B cell (primary cell): Measurements from ENCODE around the gene DENR. TPM values are rescaled to one million over a fixed set of nuclear protein-coding genes. Genes with fewer than 3 reads are reported as not detected.

Source experiments
- ATAC-seq: fragments of 200-7000 bp; cut with Tn5 transposase; one replicate; pipeline ENCODE4 v1.10.0; 2021; ENCODE audit warnings: low read depth, mild to moderate bottlenecking, moderate number of reproducible peaks, moderate library complexity
- CTCF ChIA-PET: fragments of 350-600 bp; sonication (Branson Sonifier 250); formaldehyde crosslinking; loops from one replicate; lab custom pipeline; 2021; ENCODE audit warnings: antibody characterized with exemption, inconsistent platforms; lab: Charles Lee
- POLR2A ChIA-PET: fragments of 350-600 bp; sonication (Branson Sonifier 250); formaldehyde crosslinking; loops from one replicate; lab custom pipeline; 2021; ENCODE audit warnings: antibody characterized with exemption; lab: Charles Lee
- DNase-seq: peaks from one replicate; pipeline ENCODE4 v3.0.0; 2013
- H2AFZ ChIP-seq: 2 replicates; pipeline ENCODE4 v1.6.1; 2012; ENCODE audit warnings: mild to moderate bottlenecking, low read depth, low read length; ENCODE audit not compliant: insufficient read depth, poor library complexity, severe bottlenecking
- H3K27ac ChIP-seq, 2 donors: 1 replicate in 1 of 2; 2 replicates in 1 of 2; pipeline ENCODE4 v1.5.1; 2012 to 2013; ENCODE audit warnings: low read length in 2 of 2, mild to moderate bottlenecking in 2 of 2, moderate library complexity in 1 of 2
- H3K27me3 ChIP-seq, 4 experiments: fragments of 200-600 bp in 1 of 4; sonication (generic) in 1 of 4; replicated peaks in 1 of 4; 1 replicate in 2 of 4; 2 replicates in 2 of 4; pipeline versions ENCODE4 v1.6.1 to v1.7.0; 2013 to 2016; ENCODE audit warnings: low read length in 3 of 4, mild to moderate bottlenecking in 2 of 4, mixed read lengths in 1 of 4, moderate library complexity in 1 of 4; ENCODE audit not compliant: insufficient read depth in 4 of 4, control insufficient read depth in 3 of 4; ENCODE audit errors: control extremely low read depth in 1 of 4
- H3K36me3 ChIP-seq, 2 experiments: replicated peaks in 1 of 2; 1 replicate in 1 of 2; 2 replicates in 1 of 2; pipeline versions ENCODE4 v1.6.1 to v1.7.1; 2013; ENCODE audit warnings: low read length in 1 of 2; ENCODE audit not compliant: insufficient read depth in 2 of 2, control insufficient read depth in 1 of 2; ENCODE audit errors: control extremely low read depth in 1 of 2, extremely low read depth in 1 of 2
- H3K4me1 ChIP-seq, 2 donors: fragments of 200-600 bp in 1 of 2; sonication (generic) in 1 of 2; 1 replicate in 1 of 2; 2 replicates in 1 of 2; pipeline versions ENCODE4 v1.5.1 to v1.6.1; 2013 to 2017; ENCODE audit warnings: low read length in 2 of 2; ENCODE audit not compliant: control insufficient read depth in 2 of 2, insufficient read depth in 2 of 2
- H3K4me2 ChIP-seq: replicated peaks from 2 replicates; pipeline ENCODE3; 2012; ENCODE audit warnings: mild to moderate bottlenecking, low read depth, low read length; ENCODE audit not compliant: poor library complexity, severe bottlenecking
- H3K4me3 ChIP-seq, 5 experiments: fragments of 200-600 bp in 1 of 5; sonication (generic) in 1 of 5; 1 replicate in 3 of 5; 2 replicates in 2 of 5; pipeline versions ENCODE4 v1.5.1 to v1.7.0; 2011 to 2016; ENCODE audit warnings: low read length in 4 of 5, mild to moderate bottlenecking in 4 of 5, low read depth in 2 of 5, control low read depth in 1 of 5, moderate library complexity in 1 of 5; ENCODE audit not compliant: insufficient read depth in 1 of 5; ENCODE audit errors: control extremely low read depth in 1 of 5, extremely low read depth in 1 of 5
- H3K79me2 ChIP-seq: fragments of 200-600 bp; sonication (generic); one replicate; pipeline ENCODE4 v1.6.0; 2016; ENCODE audit warnings: low read length; ENCODE audit not compliant: control insufficient read depth, insufficient read depth
- H3K9ac ChIP-seq: fragments of 200-600 bp; sonication (generic); 2 replicates; pipeline ENCODE4 v1.6.1; 2017; ENCODE audit warnings: mild to moderate bottlenecking, low read length, moderate library complexity
- H3K9me3 ChIP-seq, 3 donors: one replicate each; pipeline versions ENCODE4 v1.6.1 to v1.7.1; 2013; ENCODE audit warnings: low read length in 2 of 3; ENCODE audit not compliant: control insufficient read depth in 2 of 3, insufficient read depth in 1 of 3; ENCODE audit errors: control extremely low read depth in 1 of 3
- H4K20me1 ChIP-seq: 2 replicates; pipeline ENCODE4 v1.6.0; 2012; ENCODE audit warnings: mild to moderate bottlenecking, low read length; ENCODE audit not compliant: insufficient read depth, control insufficient read depth, poor library complexity, severe bottlenecking
- H3K27ac Mint-ChIP-seq: one replicate; pipeline ENCODE4 v1.8.0; 2021; ENCODE audit warnings: mixed read lengths
- H3K27me3 Mint-ChIP-seq: one replicate; pipeline ENCODE4 v1.8.0; 2021; ENCODE audit warnings: mixed read lengths
- H3K4me1 Mint-ChIP-seq: one replicate; pipeline ENCODE4 v1.8.0; 2021; ENCODE audit warnings: mixed read lengths
- H3K4me3 Mint-ChIP-seq: one replicate; pipeline ENCODE4 v1.8.0; 2021; ENCODE audit warnings: mixed read lengths
- H3K9me3 Mint-ChIP-seq: one replicate; pipeline ENCODE4 v1.8.0; 2022; ENCODE audit warnings: mixed read lengths; ENCODE audit not compliant: insufficient read depth
- EZH2 ChIP-seq: IDR thresholded peaks from 2 replicates; pipeline ENCODE4 v1.6.1; 2012; ENCODE audit warnings: borderline replicate concordance, low read depth, mild to moderate bottlenecking, moderate library complexity, low read length; ENCODE audit not compliant: insufficient read depth, poor library complexity, severe bottlenecking
- whole genome bisulfite sequencing: methylation state at CpG from one replicate; pipeline ENCODE4 v1.1.5; 2013; ENCODE audit warnings: missing lambda C conversion rate; ENCODE audit not compliant: insufficient coverage; 5-methylcytosine and 5-hydroxymethylcytosine counted together
- intact Hi-C: fragments of 100-400 bp; cut with micrococcal nuclease; formaldehyde crosslinking; loops from one replicate; pipeline ENCODE4 v1.10.0; 2022
- polyA plus RNA-seq: library from polyadenylated mRNA; depleted of rRNA; stranded (reverse); fragments of >200 nt; gene quantifications from 2 replicates; pipeline ENCODE4 v1.2.3, GENCODE V29; 2012
- small RNA-seq: library from RNA; depleted of rRNA; stranded (forward); fragments of <200 nt; gene quantifications from one replicate; pipeline ENCODE3, GENCODE V24; 2012; ENCODE audit warnings: low replicate concordance, low read depth; ENCODE audit not compliant: insufficient read length
- total RNA-seq, 2 donors: library from RNA; stranded (reverse); fragments of 120-200 nt in 1 of 2; gene quantifications; 1 replicate in 1 of 2; 2 replicates in 1 of 2; pipeline versions ENCODE4 v1.2.3 to v1.2.4, GENCODE V29; 2013 to 2022
- TF ChIP-seq, protein P1 (sequence below): fragments of 200-600 bp; IDR thresholded peaks from one replicate; pipeline ENCODE4 v1.8.0; 2022; ENCODE audit warnings: antibody characterized with exemption, mild to moderate bottlenecking

DENR gene
- total and polyA plus RNA-seq, 2 donors (not counting 1 experiment from before 2014, with no cell fraction given), result 14.0 to 54.5 TPM

DNA sequence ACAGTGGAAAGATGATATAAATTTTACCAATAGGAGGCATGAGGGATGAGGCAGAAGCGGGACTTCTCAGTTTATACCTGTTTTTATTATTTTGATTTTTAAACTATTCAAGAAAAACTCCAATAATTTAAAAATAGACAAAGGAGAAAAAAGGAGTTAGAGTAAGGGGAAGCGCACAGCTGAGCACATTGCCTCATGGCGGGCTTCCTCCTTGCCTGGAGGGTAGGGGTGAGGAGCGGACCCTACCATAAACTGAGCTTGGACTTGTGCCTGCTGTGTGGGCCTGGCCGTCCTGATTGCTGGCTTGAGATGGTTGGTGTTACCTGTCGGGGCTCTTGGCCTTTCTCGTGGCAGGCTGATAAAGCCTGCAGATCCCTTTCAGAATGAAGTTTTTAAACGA is 67.5 kb downstream of the DENR start:
- DNase-seq, result no peak
- H3K4me1 ChIP-seq, result peaks cover 46 to 52% of the 10 kb centered on the region in 2 donors
- no peak overlapping the region for H3K9ac ChIP-seq
- H3K79me2 ChIP-seq, result no peaks in the 10 kb centered on the region
- CTCF ChIA-PET, result interaction anchor here (0.6 kb wide), 1 partner anchor 88 kb away, joined by 3 read pairs; no protein-coding TSS in a partner anchor
- peak overlapping the region; percentile 70 for H3K4me2 ChIP-seq
- Mint-ChIP-seq H3K27me3 (no peaks in the 10 kb centered on the region), H3K9me3 (no peaks in the 10 kb centered on the region), H3K27ac (peak overlapping the region; percentile 90), H3K4me3 (peak overlapping the region; percentile 88), H3K4me1 (peaks cover 51% of the 10 kb centered on the region)
- TF ChIP-seq EZH2, result no peak
- TF ChIP-seq, protein P1, sequence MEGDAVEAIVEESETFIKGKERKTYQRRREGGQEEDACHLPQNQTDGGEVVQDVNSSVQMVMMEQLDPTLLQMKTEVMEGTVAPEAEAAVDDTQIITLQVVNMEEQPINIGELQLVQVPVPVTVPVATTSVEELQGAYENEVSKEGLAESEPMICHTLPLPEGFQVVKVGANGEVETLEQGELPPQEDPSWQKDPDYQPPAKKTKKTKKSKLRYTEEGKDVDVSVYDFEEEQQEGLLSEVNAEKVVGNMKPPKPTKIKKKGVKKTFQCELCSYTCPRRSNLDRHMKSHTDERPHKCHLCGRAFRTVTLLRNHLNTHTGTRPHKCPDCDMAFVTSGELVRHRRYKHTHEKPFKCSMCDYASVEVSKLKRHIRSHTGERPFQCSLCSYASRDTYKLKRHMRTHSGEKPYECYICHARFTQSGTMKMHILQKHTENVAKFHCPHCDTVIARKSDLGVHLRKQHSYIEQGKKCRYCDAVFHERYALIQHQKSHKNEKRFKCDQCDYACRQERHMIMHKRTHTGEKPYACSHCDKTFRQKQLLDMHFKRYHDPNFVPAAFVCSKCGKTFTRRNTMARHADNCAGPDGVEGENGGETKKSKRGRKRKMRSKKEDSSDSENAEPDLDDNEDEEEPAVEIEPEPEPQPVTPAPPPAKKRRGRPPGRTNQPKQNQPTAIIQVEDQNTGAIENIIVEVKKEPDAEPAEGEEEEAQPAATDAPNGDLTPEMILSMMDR, result no peak
- no peaks in the 10 kb centered on the region for H3K36me3 ChIP-seq
- POLR2A ChIA-PET, result interaction anchor here (0.7 to 2.0 kb wide), 4 partner anchors 16 to 300 kb away, joined by 3 to 11 read pairs (median 6); no protein-coding TSS in a partner anchor
- H4K20me1 ChIP-seq, result no peaks in the 10 kb centered on the region
- H3K27ac ChIP-seq, result peak overlapping the region; percentile 83 to 84
- H3K4me3 ChIP-seq, result no peak overlapping the region
- WGBS, result 85% methylated on average over 6 of the region's 8 CpGs
- ATAC-seq, result no peak
- H2AFZ ChIP-seq, result no peak overlapping the region
- no peaks in the 10 kb centered on the region for H3K27me3 ChIP-seq
- intact Hi-C loops, result loop anchor here (1.0 kb wide), 1 partner anchor 14 kb away; no protein-coding TSS in a partner anchor
- no peaks in the 10 kb centered on the region for H3K9me3 ChIP-seq

Small RNA genes lying within 50 kb of the gene (small RNA-seq; reads per million reads assigned to genes)
- gene AC026333.2 (not detected), gene RF00019 (not detected)

Other genes with a start within 250 kb of the DENR start
- 151 and 155 TPM in 2 replicates for gene RSRC2, start 225.9 kb upstream of the DENR start, total RNA-seq
- gene RSRC2, start 225.9 kb upstream of the DENR start, polyA plus RNA-seq, result 56.2 and 205 TPM in 2 replicates
- 49.0 and 52.4 TPM in 2 replicates for gene KNTC1, start 225.6 kb upstream of the DENR start, total RNA-seq
- gene KNTC1, start 225.6 kb upstream of the DENR start, polyA plus RNA-seq, result 27.1 and 35.5 TPM in 2 replicates
- not detected in 2 replicates for gene HCAR2, start 49.5 kb upstream of the DENR start, total RNA-seq
- 0.35 and 0.82 TPM in 2 replicates for gene HCAR2, start 49.5 kb upstream of the DENR start, polyA plus RNA-seq
- gene HCAR3, start 36.0 kb upstream of the DENR start, total RNA-seq, result 0.12 TPM in 1 of 2 replicates, not detected in the other
- gene HCAR3, start 36.0 kb upstream of the DENR start, polyA plus RNA-seq, result 0.59 and 1.2 TPM in 2 replicates
- gene HCAR1, start 22.0 kb upstream of the DENR start, total RNA-seq, result not detected in 2 replicates
- 0.06 and 0.09 TPM in 2 replicates for gene HCAR1, start 22.0 kb upstream of the DENR start, polyA plus RNA-seq
- 4.2 and 5.4 TPM in 2 replicates for gene CCDC62, start 21.7 kb downstream of the DENR start, total RNA-seq
- gene CCDC62, start 21.7 kb downstream of the DENR start, polyA plus RNA-seq, result 1.5 and 2.1 TPM in 2 replicates
- gene HIP1R, start 82.6 kb downstream of the DENR start, total RNA-seq, result 390 and 411 TPM in 2 replicates
- 289 and 411 TPM in 2 replicates for gene HIP1R, start 82.6 kb downstream of the DENR start, polyA plus RNA-seq
- gene VPS37B, start 143.3 kb downstream of the DENR start, total RNA-seq, result 87.2 and 88.1 TPM in 2 replicates
- gene VPS37B, start 143.3 kb downstream of the DENR start, polyA plus RNA-seq, result 66.7 and 100 TPM in 2 replicates
- gene ABCB9, start 213.6 kb downstream of the DENR start, total RNA-seq, result 2.5 and 3.7 TPM in 2 replicates
- 2.1 TPM in 2 replicates for gene ABCB9, start 213.6 kb downstream of the DENR start, polyA plus RNA-seq
- gene OGFOD2, start 222.4 kb downstream of the DENR start, total RNA-seq, result 25.9 and 26.7 TPM in 2 replicates
- 69.0 and 99.3 TPM in 2 replicates for gene OGFOD2, start 222.4 kb downstream of the DENR start, polyA plus RNA-seq
- gene ARL6IP4, start 227.9 kb downstream of the DENR start, total RNA-seq, result 153 and 165 TPM in 2 replicates
- 274 TPM in 2 replicates for gene ARL6IP4, start 227.9 kb downstream of the DENR start, polyA plus RNA-seq